Large intestine (tissue), 3 donors: Measurements from ENCODE around the gene NEGR1. TPM values are rescaled to one million over a fixed set of nuclear protein-coding genes. Genes with fewer than 3 reads are reported as not detected.

Experiments
- DNase-seq, 2 donors: peaks; one replicate each; pipeline versions ENCODE4 v3.0.0 to v3.0.0-alpha.2; 2013
- H3K27ac ChIP-seq: one replicate; pipeline ENCODE4 v1.5.1; 2013; ENCODE audit warnings: low read length
- H3K27me3 ChIP-seq: 2 replicates; pipeline ENCODE4 v1.6.1; 2013; ENCODE audit warnings: low read length; ENCODE audit not compliant: control insufficient read depth, insufficient read depth
- H3K36me3 ChIP-seq: 2 replicates; pipeline ENCODE4 v1.6.1; 2013; ENCODE audit warnings: low read length; ENCODE audit not compliant: control insufficient read depth, insufficient read depth
- H3K4me1 ChIP-seq: one replicate; pipeline ENCODE4 v1.6.1; 2013; ENCODE audit warnings: low read length; ENCODE audit not compliant: control insufficient read depth, insufficient read depth
- H3K4me3 ChIP-seq: one replicate; pipeline ENCODE4 v1.5.1; 2013; ENCODE audit warnings: low read length
- H3K9me3 ChIP-seq: one replicate; pipeline ENCODE4 v1.6.1; 2013; ENCODE audit warnings: mild to moderate bottlenecking, low read depth, low read length, moderate library complexity; ENCODE audit not compliant: control insufficient read depth
- WGBS: methylation state at CpG from one replicate; pipeline ENCODE4 v1.1.5; 2013; ENCODE audit warnings: low lambda C conversion rate; ENCODE audit not compliant: insufficient coverage; 5-methylcytosine and 5-hydroxymethylcytosine counted together
- polyA plus RNA-seq: library from polyadenylated mRNA; unstranded; fragments of 120-200 nt; gene quantifications from one replicate; pipeline ENCODE4 v1.2.1, GENCODE V29; 2013

Gene NEGR1
- polyA plus RNA-seq, 1 donor = 9.9 TPM

GRCh38 chr1:72186733-72187307 lies 95.5 kb downstream of the NEGR1 start:
- Histone ChIP-seq H3K9me3 (no peaks in the 10 kb centered on the region), H3K4me1 (no peaks in the 10 kb centered on the region), H3K27ac (no peak overlapping the region), H3K36me3 (no peaks in the 10 kb centered on the region), H3K27me3 (no peaks in the 10 kb centered on the region), H3K4me3 (no peak overlapping the region)
- DNase-seq = no peak
- WGBS = 86% methylated on average over 1 of the region's 1 CpG

GRCh38 chr1:72184099-72184701 lies 98.1 kb downstream of the NEGR1 start:
- Histone ChIP-seq H3K36me3 (no peaks in the 10 kb centered on the region), H3K9me3 (no peaks in the 10 kb centered on the region), H3K4me3 (no peak overlapping the region), H3K27me3 (no peaks in the 10 kb centered on the region), H3K27ac (no peak overlapping the region), H3K4me1 (no peaks in the 10 kb centered on the region)
- WGBS = 93% methylated on average over 2 of the region's 3 CpGs
- no peak for DNase-seq

GRCh38 chr1:72182859-72183258 lies 99.5 kb downstream of the NEGR1 start:
- no peaks in the 10 kb centered on the region for H3K36me3 ChIP-seq
- DNase-seq = no peak
- H3K4me1 ChIP-seq = no peaks in the 10 kb centered on the region
- no peak overlapping the region for H3K4me3 ChIP-seq
- no peak overlapping the region for H3K27ac ChIP-seq
- H3K27me3 ChIP-seq = no peaks in the 10 kb centered on the region
- H3K9me3 ChIP-seq = no peaks in the 10 kb centered on the region

GRCh38 chr1:72178266-72178665 lies 104.1 kb downstream of the NEGR1 start:
- H3K27me3 ChIP-seq = no peaks in the 10 kb centered on the region
- H3K27ac ChIP-seq = no peak overlapping the region
- no peak for DNase-seq
- WGBS = no CpG with 5 or more reads among the region's 2 CpGs
- H3K36me3 ChIP-seq = no peaks in the 10 kb centered on the region
- H3K4me3 ChIP-seq = no peak overlapping the region
- no peaks in the 10 kb centered on the region for H3K9me3 ChIP-seq
- no peaks in the 10 kb centered on the region for H3K4me1 ChIP-seq

GRCh38 chr1:72177711-72178110 lies 104.6 kb downstream of the NEGR1 start:
- Histone ChIP-seq H3K36me3 (no peaks in the 10 kb centered on the region), H3K27ac (no peak overlapping the region), H3K4me1 (no peaks in the 10 kb centered on the region), H3K27me3 (no peaks in the 10 kb centered on the region), H3K9me3 (no peaks in the 10 kb centered on the region), H3K4me3 (no peak overlapping the region)
- no peak for DNase-seq
- WGBS = 91% methylated on average over 1 of the region's 1 CpG

- Histone ChIP-seq H3K4me1 (no peaks in the 10 kb centered on the region), H3K36me3 (no peaks in the 10 kb centered on the region), H3K27me3 (no peaks in the 10 kb centered on the region), H3K4me3 (no peak overlapping the region), H3K9me3 (no peaks in the 10 kb centered on the region), H3K27ac (no peak overlapping the region)
- no peak for DNase-seq
Measured at GRCh38 chr1:72170246-72170645, 112.1 kb downstream of the NEGR1 start.

GRCh38 chr1:72166426-72166825 lies 115.9 kb downstream of the NEGR1 start:
- H3K9me3 ChIP-seq = no peaks in the 10 kb centered on the region
- H3K4me3 ChIP-seq = no peak overlapping the region
- H3K36me3 ChIP-seq = no peaks in the 10 kb centered on the region
- no peak overlapping the region for H3K27ac ChIP-seq
- no peak for DNase-seq
- no CpG with 5 or more reads among the region's 2 CpGs for WGBS
- H3K27me3 ChIP-seq = no peaks in the 10 kb centered on the region
- no peaks in the 10 kb centered on the region for H3K4me1 ChIP-seq

- no peak overlapping the region for H3K27ac ChIP-seq
- no peaks in the 10 kb centered on the region for H3K36me3 ChIP-seq
- no peak overlapping the region for H3K4me3 ChIP-seq
- no peaks in the 10 kb centered on the region for H3K4me1 ChIP-seq
- H3K9me3 ChIP-seq = no peaks in the 10 kb centered on the region
- no peak for DNase-seq
- H3K27me3 ChIP-seq = no peaks in the 10 kb centered on the region
Measured at GRCh38 chr1:72150508-72150907, 131.8 kb downstream of the NEGR1 start.

GRCh38 chr1:72141875-72142274 lies 140.5 kb downstream of the NEGR1 start:
- DNase-seq = no peak
- Histone ChIP-seq H3K27ac (no peak overlapping the region), H3K4me3 (no peak overlapping the region), H3K36me3 (no peaks in the 10 kb centered on the region), H3K9me3 (no peaks in the 10 kb centered on the region), H3K27me3 (no peaks in the 10 kb centered on the region), H3K4me1 (no peaks in the 10 kb centered on the region)
- 100% methylated on average over 1 of the region's 4 CpGs for WGBS

GRCh38 chr1:72140222-72140621 lies 142.1 kb downstream of the NEGR1 start:
- H3K4me3 ChIP-seq = no peak overlapping the region
- no peaks in the 10 kb centered on the region for H3K9me3 ChIP-seq
- H3K36me3 ChIP-seq = no peaks in the 10 kb centered on the region
- no peak for DNase-seq
- no peak overlapping the region for H3K27ac ChIP-seq
- H3K27me3 ChIP-seq = no peaks in the 10 kb centered on the region
- no peaks in the 10 kb centered on the region for H3K4me1 ChIP-seq
- WGBS = 50% methylated on average over 1 of the region's 2 CpGs

- DNase-seq = no peak
- no peaks in the 10 kb centered on the region for H3K9me3 ChIP-seq
- H3K27me3 ChIP-seq = no peaks in the 10 kb centered on the region
- H3K4me3 ChIP-seq = no peak overlapping the region
- no peaks in the 10 kb centered on the region for H3K4me1 ChIP-seq
- H3K36me3 ChIP-seq = no peaks in the 10 kb centered on the region
- no peak overlapping the region for H3K27ac ChIP-seq
- WGBS = no CpG with 5 or more reads among the region's 1 CpG
Measured at GRCh38 chr1:72137656-72138055, 144.7 kb downstream of the NEGR1 start.
